ENCODE measurements around the gene CDH4.

Gene CDH4

DNA sequence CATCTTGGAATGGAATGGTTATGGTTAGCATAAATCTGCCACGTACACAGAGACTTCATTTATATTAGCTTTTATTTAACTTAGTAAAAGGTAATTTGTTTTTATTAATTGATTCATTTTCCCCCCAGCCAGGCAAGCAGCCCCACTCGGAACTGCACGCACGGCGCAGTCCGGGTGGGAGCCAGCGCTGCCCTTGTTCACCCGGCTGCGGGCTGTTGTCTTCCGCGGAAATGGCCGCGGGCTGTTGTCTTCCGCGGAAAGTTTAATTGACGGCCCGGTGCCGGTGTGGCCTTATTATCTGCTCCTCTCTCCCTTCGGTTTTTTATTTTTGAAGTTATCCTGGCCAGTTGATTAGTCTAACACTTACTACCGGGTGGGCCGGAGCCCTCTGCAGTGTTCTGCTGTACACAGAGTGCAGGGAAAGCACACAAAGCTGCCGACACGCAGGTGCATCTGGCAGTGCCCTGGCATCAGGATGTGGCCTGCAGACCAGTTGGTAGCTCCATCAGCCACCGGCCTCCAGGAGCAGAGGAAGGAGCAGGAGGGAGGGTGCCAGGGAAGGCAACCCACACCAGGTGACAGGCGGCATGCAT lies 270.5 kb downstream of the CDH4 start:
- Histone ChIP-seq H2BK15ac (ENCODE audit: low read length) (no peak overlapping the region), H2AFZ (ENCODE audit: low read length) (no peak overlapping the region), H4K8ac (ENCODE audit: low read depth, low read length) (no peak overlapping the region), H3K9me3 (replicated peaks in 1 of 2; ENCODE audit: control insufficient read depth in 2 of 2, insufficient read depth in 1 of 2, low read depth in 1 of 2, low read length in 2 of 2) (no peaks in the 10 kb centered on the region), H2BK5ac (ENCODE audit: low read length) (no peak overlapping the region), H3K27me3 (ENCODE audit: control insufficient read depth in 3 of 3, insufficient read depth in 3 of 3, low read depth in 1 of 3, low read length in 3 of 3) (no peaks in the 10 kb centered on the region), H3K23ac (ENCODE audit: low read depth, low read length, poor library complexity) (peak overlapping the region; percentile 17), H3K27ac (replicated peaks; ENCODE audit: low read length) (no peak overlapping the region), H3K79me1 (ENCODE audit: low read depth, low read length) (no peaks in the 10 kb centered on the region), H3K4ac (ENCODE audit: low read length) (no peak overlapping the region), H2BK120ac (ENCODE audit: low read depth, low read length) (no peak overlapping the region), H3K4me3 (ENCODE audit: low read length in 2 of 2) (no peak overlapping the region), H3K36me3 (replicated peaks in 1 of 2; ENCODE audit: control insufficient read depth in 2 of 2, insufficient read depth in 2 of 2, low read length in 2 of 2) (no peaks in the 10 kb centered on the region), H3K4me1 (ENCODE audit: control insufficient read depth in 2 of 2, insufficient read depth in 1 of 2, low read depth in 1 of 2, low read length in 2 of 2) (peaks cover 2 to 12% of the 10 kb centered on the region in 2 donors), H3K14ac (ENCODE audit: low read length) (peak overlapping the region; percentile 17), H3K18ac (ENCODE audit: low read length) (peak overlapping the region; percentile 33), H2AK5ac (ENCODE audit: low read depth, low read length) (no peak overlapping the region), H4K91ac (ENCODE audit: low read depth, low read length, poor library complexity) (peak overlapping the region; percentile 56), H2BK12ac (ENCODE audit: low read length) (no peak overlapping the region), H3K4me2 (ENCODE audit: insufficient read depth, low read length, poor library complexity, severe bottlenecking) (no peak overlapping the region), H3K9ac (ENCODE audit: low read depth, low read length, poor library complexity) (peak overlapping the region; percentile 44)
- no CpG with 5 or more reads among the region's 25 CpGs for WGBS, 2 donors (ENCODE audit: extremely low coverage in 2 of 2, insufficient read length in 2 of 2, insufficient replicate concordance in 1 of 2)
- no peak for DNase-seq (ENCODE audit: low spot score)

- peak overlapping the region; percentile 17 for H3K23ac ChIP-seq (ENCODE audit: low read depth, low read length, poor library complexity)
- H2BK12ac ChIP-seq (ENCODE audit: low read length) = no peak overlapping the region
- no peaks in the 10 kb centered on the region for H3K79me1 ChIP-seq (ENCODE audit: low read depth, low read length)
- no peak for DNase-seq (ENCODE audit: low spot score)
- no peaks in the 10 kb centered on the region for H3K9me3 ChIP-seq (replicated peaks in 1 of 2; ENCODE audit: control insufficient read depth in 2 of 2, insufficient read depth in 1 of 2, low read depth in 1 of 2, low read length in 2 of 2)
- no peak overlapping the region for H3K27ac ChIP-seq (replicated peaks; ENCODE audit: low read length)
- no peak overlapping the region for H2AFZ ChIP-seq (ENCODE audit: low read length)
- H2BK120ac ChIP-seq (ENCODE audit: low read depth, low read length) = no peak overlapping the region
- H3K36me3 ChIP-seq (replicated peaks in 1 of 2; ENCODE audit: control insufficient read depth in 2 of 2, insufficient read depth in 2 of 2, low read length in 2 of 2) = no peaks in the 10 kb centered on the region
- H4K8ac ChIP-seq (ENCODE audit: low read depth, low read length) = no peak overlapping the region
- H3K4me2 ChIP-seq (ENCODE audit: insufficient read depth, low read length, poor library complexity, severe bottlenecking) = no peak overlapping the region
- peak overlapping the region; percentile 17 for H3K14ac ChIP-seq (ENCODE audit: low read length)
- no CpG with 5 or more reads among the region's 19 CpGs for WGBS, 2 donors (ENCODE audit: extremely low coverage in 2 of 2, insufficient read length in 2 of 2, insufficient replicate concordance in 1 of 2)
- peak overlapping the region; percentile 44 for H3K9ac ChIP-seq (ENCODE audit: low read depth, low read length, poor library complexity)
- H2BK5ac ChIP-seq (ENCODE audit: low read length) = no peak overlapping the region
- no peak overlapping the region for H3K4ac ChIP-seq (ENCODE audit: low read length)
- H3K18ac ChIP-seq (ENCODE audit: low read length) = peak overlapping the region; percentile 33
- H4K91ac ChIP-seq (ENCODE audit: low read depth, low read length, poor library complexity) = peak overlapping the region; percentile 56
- peaks cover 2 to 12% of the 10 kb centered on the region in 2 donors for H3K4me1 ChIP-seq (ENCODE audit: control insufficient read depth in 2 of 2, insufficient read depth in 1 of 2, low read depth in 1 of 2, low read length in 2 of 2)
- H3K27me3 ChIP-seq (ENCODE audit: control insufficient read depth in 3 of 3, insufficient read depth in 3 of 3, low read depth in 1 of 3, low read length in 3 of 3) = no peaks in the 10 kb centered on the region
- no peak overlapping the region for H2BK15ac ChIP-seq (ENCODE audit: low read length)
- H2AK5ac ChIP-seq (ENCODE audit: low read depth, low read length) = no peak overlapping the region
- no peak overlapping the region for H3K4me3 ChIP-seq (ENCODE audit: low read length in 2 of 2)
Observed at GRCh38 chr20:61523145-61523544, 271.1 kb downstream of the CDH4 start.

GRCh38 chr20:61524951-61525666 lies 273.0 kb downstream of the CDH4 start:
- H4K8ac ChIP-seq (ENCODE audit: low read depth, low read length) = no peak overlapping the region
- no peak overlapping the region for H3K27ac ChIP-seq (replicated peaks; ENCODE audit: low read length)
- no peak overlapping the region for H3K23ac ChIP-seq (ENCODE audit: low read depth, low read length, poor library complexity)
- no peaks in the 10 kb centered on the region for H3K9me3 ChIP-seq (replicated peaks in 1 of 2; ENCODE audit: control insufficient read depth in 2 of 2, insufficient read depth in 1 of 2, low read depth in 1 of 2, low read length in 2 of 2)
- H2BK120ac ChIP-seq (ENCODE audit: low read depth, low read length) = no peak overlapping the region
- DNase-seq (ENCODE audit: low spot score) = no peak
- no peak overlapping the region for H2BK5ac ChIP-seq (ENCODE audit: low read length)
- H3K9ac ChIP-seq (ENCODE audit: low read depth, low read length, poor library complexity) = no peak overlapping the region
- H3K36me3 ChIP-seq (replicated peaks in 1 of 2; ENCODE audit: control insufficient read depth in 2 of 2, insufficient read depth in 2 of 2, low read length in 2 of 2) = no peaks in the 10 kb centered on the region
- H3K4ac ChIP-seq (ENCODE audit: low read length) = no peak overlapping the region
- H2BK12ac ChIP-seq (ENCODE audit: low read length) = no peak overlapping the region
- no peak overlapping the region for H3K4me2 ChIP-seq (ENCODE audit: insufficient read depth, low read length, poor library complexity, severe bottlenecking)
- H3K79me1 ChIP-seq (ENCODE audit: low read depth, low read length) = no peaks in the 10 kb centered on the region
- no peaks in the 10 kb centered on the region for H3K27me3 ChIP-seq (ENCODE audit: control insufficient read depth in 3 of 3, insufficient read depth in 3 of 3, low read depth in 1 of 3, low read length in 3 of 3)
- whole genome bisulfite sequencing, 2 donors (ENCODE audit: extremely low coverage in 2 of 2, insufficient read length in 2 of 2, insufficient replicate concordance in 1 of 2) = no CpG with 5 or more reads among the region's 13 CpGs
- H3K4me1 ChIP-seq (ENCODE audit: control insufficient read depth in 2 of 2, insufficient read depth in 1 of 2, low read depth in 1 of 2, low read length in 2 of 2) = peaks cover 2 to 12% of the 10 kb centered on the region in 2 donors
- no peak overlapping the region for H2AFZ ChIP-seq (ENCODE audit: low read length)
- no peak overlapping the region for H4K91ac ChIP-seq (ENCODE audit: low read depth, low read length, poor library complexity)
- no peak overlapping the region for H3K14ac ChIP-seq (ENCODE audit: low read length)
- H2AK5ac ChIP-seq (ENCODE audit: low read depth, low read length) = no peak overlapping the region
- H3K18ac ChIP-seq (ENCODE audit: low read length) = peak overlapping the region; percentile 23
- H3K4me3 ChIP-seq (ENCODE audit: low read length in 2 of 2) = no peak overlapping the region
- H2BK15ac ChIP-seq (ENCODE audit: low read length) = no peak overlapping the region

GRCh38 chr20:61525781-61526431 lies 273.8 kb downstream of the CDH4 start:
- Histone ChIP-seq H3K4me2 (ENCODE audit: insufficient read depth, low read length, poor library complexity, severe bottlenecking) (no peak overlapping the region), H2AFZ (ENCODE audit: low read length) (no peak overlapping the region), H3K18ac (ENCODE audit: low read length) (no peak overlapping the region), H4K8ac (ENCODE audit: low read depth, low read length) (no peak overlapping the region), H3K27me3 (ENCODE audit: control insufficient read depth in 3 of 3, insufficient read depth in 3 of 3, low read depth in 1 of 3, low read length in 3 of 3) (no peaks in the 10 kb centered on the region), H2BK15ac (ENCODE audit: low read length) (no peak overlapping the region), H3K36me3 (replicated peaks in 1 of 2; ENCODE audit: control insufficient read depth in 2 of 2, insufficient read depth in 2 of 2, low read length in 2 of 2) (no peaks in the 10 kb centered on the region), H3K4me1 (ENCODE audit: control insufficient read depth in 2 of 2, insufficient read depth in 1 of 2, low read depth in 1 of 2, low read length in 2 of 2) (peaks cover 0 to 11% of the 10 kb centered on the region in 2 donors), H3K23ac (ENCODE audit: low read depth, low read length, poor library complexity) (no peak overlapping the region), H2AK5ac (ENCODE audit: low read depth, low read length) (no peak overlapping the region), H3K9ac (ENCODE audit: low read depth, low read length, poor library complexity) (no peak overlapping the region), H4K91ac (ENCODE audit: low read depth, low read length, poor library complexity) (no peak overlapping the region), H3K27ac (replicated peaks; ENCODE audit: low read length) (no peak overlapping the region), H3K14ac (ENCODE audit: low read length) (no peak overlapping the region), H2BK12ac (ENCODE audit: low read length) (no peak overlapping the region), H3K4ac (ENCODE audit: low read length) (no peak overlapping the region), H2BK5ac (ENCODE audit: low read length) (no peak overlapping the region), H3K4me3 (ENCODE audit: low read length in 2 of 2) (no peak overlapping the region), H2BK120ac (ENCODE audit: low read depth, low read length) (no peak overlapping the region), H3K79me1 (ENCODE audit: low read depth, low read length) (no peaks in the 10 kb centered on the region), H3K9me3 (replicated peaks in 1 of 2; ENCODE audit: control insufficient read depth in 2 of 2, insufficient read depth in 1 of 2, low read depth in 1 of 2, low read length in 2 of 2) (no peaks in the 10 kb centered on the region)
- no peak for DNase-seq (ENCODE audit: low spot score)
- no CpG with 5 or more reads among the region's 21 CpGs for WGBS, 2 donors (ENCODE audit: extremely low coverage in 2 of 2, insufficient read length in 2 of 2, insufficient replicate concordance in 1 of 2)
